ENCODE data around the gene CD300LD. TPM values are rescaled to one million over a fixed set of nuclear protein-coding genes. Genes with fewer than 3 reads are reported as not detected.

Gene CD300LD
- total and polyA plus RNA-seq, 10 of the 15 experiments (the other 5 are each of a cell fraction or from before 2014, with no cell fraction given): not detected

DNA sequence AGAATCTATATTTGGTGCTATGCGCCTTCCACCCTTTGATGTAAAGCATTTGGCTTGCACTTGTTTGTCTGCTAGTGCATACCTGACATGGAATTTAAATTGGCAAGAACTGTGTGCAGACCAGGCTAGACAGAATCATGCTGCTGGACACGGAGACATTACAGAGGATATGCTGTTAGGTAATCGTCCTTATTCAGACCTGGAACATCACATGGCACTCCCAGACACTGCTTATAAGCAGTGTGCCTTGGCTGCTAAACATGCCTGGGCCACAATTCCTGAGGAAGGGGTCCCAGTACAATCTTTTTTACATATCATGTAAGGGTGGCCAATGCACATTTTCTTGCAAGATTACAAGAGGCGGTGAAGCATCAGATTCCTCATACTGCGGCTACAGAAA, 6.4 kb downstream of the CD300LD start:
- no peak overlapping the region for H3K4me3 ChIP-seq
- H3K79me2 ChIP-seq (ENCODE audit: control insufficient read depth, insufficient read depth, low read length): no peaks in the 10 kb centered on the region
- no TSS peak for BruUV-seq (replicated peaks)
- no peaks in the 10 kb centered on the region for H3K4me1 ChIP-seq (ENCODE audit: control insufficient read depth, insufficient read depth, low read length)
- H3K4me2 ChIP-seq (ENCODE audit: control insufficient read depth, insufficient read depth): no peak overlapping the region
- no peaks in the 10 kb centered on the region for H3K36me3 ChIP-seq (ENCODE audit: control insufficient read depth in 2 of 2, insufficient read depth in 2 of 2, low read length in 1 of 2)
- DNase-seq (ENCODE audit: low read depth, low spot score) (no peak), ATAC-seq (no peak), FAIRE-seq (no peak)
- H3K9me3 ChIP-seq (replicated peaks; ENCODE audit: control insufficient read depth, insufficient read depth, low read length): no peaks in the 10 kb centered on the region; the same call in 2 of the 3 replicates
- ChIA-PET POLR2A (no interaction called here), CTCF (no interaction called here), SMC1A (ENCODE audit: uncharacterized antibody, unreplicated experiment) (no interaction called here), RAD21 (ENCODE audit: unreplicated experiment) (no interaction called here)
- TF ChIP-seq, protein P1, sequence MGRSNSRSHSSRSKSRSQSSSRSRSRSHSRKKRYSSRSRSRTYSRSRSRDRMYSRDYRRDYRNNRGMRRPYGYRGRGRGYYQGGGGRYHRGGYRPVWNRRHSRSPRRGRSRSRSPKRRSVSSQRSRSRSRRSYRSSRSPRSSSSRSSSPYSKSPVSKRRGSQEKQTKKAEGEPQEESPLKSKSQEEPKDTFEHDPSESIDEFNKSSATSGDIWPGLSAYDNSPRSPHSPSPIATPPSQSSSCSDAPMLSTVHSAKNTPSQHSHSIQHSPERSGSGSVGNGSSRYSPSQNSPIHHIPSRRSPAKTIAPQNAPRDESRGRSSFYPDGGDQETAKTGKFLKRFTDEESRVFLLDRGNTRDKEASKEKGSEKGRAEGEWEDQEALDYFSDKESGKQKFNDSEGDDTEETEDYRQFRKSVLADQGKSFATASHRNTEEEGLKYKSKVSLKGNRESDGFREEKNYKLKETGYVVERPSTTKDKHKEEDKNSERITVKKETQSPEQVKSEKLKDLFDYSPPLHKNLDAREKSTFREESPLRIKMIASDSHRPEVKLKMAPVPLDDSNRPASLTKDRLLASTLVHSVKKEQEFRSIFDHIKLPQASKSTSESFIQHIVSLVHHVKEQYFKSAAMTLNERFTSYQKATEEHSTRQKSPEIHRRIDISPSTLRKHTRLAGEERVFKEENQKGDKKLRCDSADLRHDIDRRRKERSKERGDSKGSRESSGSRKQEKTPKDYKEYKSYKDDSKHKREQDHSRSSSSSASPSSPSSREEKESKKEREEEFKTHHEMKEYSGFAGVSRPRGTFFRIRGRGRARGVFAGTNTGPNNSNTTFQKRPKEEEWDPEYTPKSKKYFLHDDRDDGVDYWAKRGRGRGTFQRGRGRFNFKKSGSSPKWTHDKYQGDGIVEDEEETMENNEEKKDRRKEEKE (IDR thresholded peaks at IDR 0.05): no peak
- TF ChIP-seq RBBP5 (conservative IDR thresholded peaks at IDR 0.05) (no peak), ATF7 (IDR thresholded peaks at IDR 0.05; ENCODE audit: low read depth) (no peak), GABPA (IDR thresholded peaks at IDR 0.05; ENCODE audit: low read depth) (no peak), SMC3 (IDR thresholded peaks at IDR 0.05; ENCODE audit: borderline replicate concordance, low read length) (no peak), HDGF (IDR thresholded peaks at IDR 0.05) (no peak)
- TF ChIP-seq, protein P2, sequence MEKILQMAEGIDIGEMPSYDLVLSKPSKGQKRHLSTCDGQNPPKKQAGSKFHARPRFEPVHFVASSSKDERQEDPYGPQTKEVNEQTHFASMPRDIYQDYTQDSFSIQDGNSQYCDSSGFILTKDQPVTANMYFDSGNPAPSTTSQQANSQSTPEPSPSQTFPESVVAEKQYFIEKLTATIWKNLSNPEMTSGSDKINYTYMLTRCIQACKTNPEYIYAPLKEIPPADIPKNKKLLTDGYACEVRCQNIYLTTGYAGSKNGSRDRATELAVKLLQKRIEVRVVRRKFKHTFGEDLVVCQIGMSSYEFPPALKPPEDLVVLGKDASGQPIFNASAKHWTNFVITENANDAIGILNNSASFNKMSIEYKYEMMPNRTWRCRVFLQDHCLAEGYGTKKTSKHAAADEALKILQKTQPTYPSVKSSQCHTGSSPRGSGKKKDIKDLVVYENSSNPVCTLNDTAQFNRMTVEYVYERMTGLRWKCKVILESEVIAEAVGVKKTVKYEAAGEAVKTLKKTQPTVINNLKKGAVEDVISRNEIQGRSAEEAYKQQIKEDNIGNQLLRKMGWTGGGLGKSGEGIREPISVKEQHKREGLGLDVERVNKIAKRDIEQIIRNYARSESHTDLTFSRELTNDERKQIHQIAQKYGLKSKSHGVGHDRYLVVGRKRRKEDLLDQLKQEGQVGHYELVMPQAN (conservative IDR thresholded peaks at IDR 0.05): no peak
- intact Hi-C loops (cut with micrococcal nuclease; ENCODE audit: unreplicated experiment): no loop called here
- no peak overlapping the region for H2AFZ ChIP-seq (ENCODE audit: control insufficient read depth, low read depth, low read length)
- no peaks in the 10 kb centered on the region; a peak in 2 of 4 replicates for H3K27me3 ChIP-seq (replicated peaks in 1 of 2; ENCODE audit: control insufficient read depth in 2 of 2, insufficient read depth in 2 of 2, low read length in 1 of 2)
- in situ Hi-C loops (cut with MboI): no loop called here
- no peaks in the 10 kb centered on the region for H4K20me1 ChIP-seq (ENCODE audit: control insufficient read depth, insufficient read depth)
- WGBS (ENCODE audit: insufficient coverage, insufficient replicate concordance, low lambda C conversion rate, missing lambda C conversion rate): 32% methylated on average over 5 of the region's 5 CpGs
- H3K9ac ChIP-seq (ENCODE audit: control insufficient read depth, insufficient read depth, low read length): no peak overlapping the region
- no peak overlapping the region for H3K27ac ChIP-seq (ENCODE audit: control insufficient read depth, insufficient read depth)

Measured in GM12878 (cell line).